HFF-Myc (cell line): ENCODE results near the gene EPHA8.

ENCODE experiments used
- DNase-seq: peaks from one replicate; pipeline ENCODE4 v3.0.0-alpha.2; 2011; ENCODE audit warnings: low read depth; ENCODE audit errors: extremely low read depth
- H3K4me3 ChIP-seq: replicated peaks from 2 replicates; pipeline ENCODE4 v1.5.1; 2011; ENCODE audit warnings: low read depth, mild to moderate bottlenecking, control low read depth, low read length
- CTCF ChIP-seq: IDR thresholded peaks from 2 replicates; pipeline ENCODE4 v1.5.1; 2012; ENCODE audit warnings: mild to moderate bottlenecking, low read depth, low read length, control low read depth; ENCODE audit errors: missing control alignments

EPHA8 gene

DNA sequence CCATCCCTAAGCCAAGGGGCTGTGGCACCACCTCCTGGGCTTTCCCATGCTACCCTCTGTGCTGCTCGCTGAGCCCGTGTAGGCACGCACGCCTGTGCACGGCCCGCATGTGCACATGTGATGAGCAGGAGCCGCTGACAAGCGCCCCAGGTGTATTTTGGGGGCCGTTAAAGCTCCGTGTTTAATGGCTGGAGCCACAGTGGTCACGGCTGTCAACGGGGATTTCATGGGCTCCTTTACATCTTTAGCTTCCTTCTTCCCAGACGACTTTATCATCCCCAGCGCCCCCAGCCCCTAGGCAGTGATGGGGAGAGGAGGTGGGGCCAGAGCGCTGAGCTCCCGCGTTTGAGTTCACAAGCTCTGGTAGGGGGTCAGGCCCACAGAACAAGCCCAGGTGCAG, 11.7 kb upstream of the EPHA8 start:
- DNase-seq, result no peak
- TF ChIP-seq CTCF, result no peak
- H3K4me3 ChIP-seq, result no peak overlapping the region

GRCh38 chr1:22552021-22552420, 11.3 kb upstream of the EPHA8 start:
- no peak for TF ChIP-seq CTCF
- no peak overlapping the region for H3K4me3 ChIP-seq
- DNase-seq, result no peak

DNA sequence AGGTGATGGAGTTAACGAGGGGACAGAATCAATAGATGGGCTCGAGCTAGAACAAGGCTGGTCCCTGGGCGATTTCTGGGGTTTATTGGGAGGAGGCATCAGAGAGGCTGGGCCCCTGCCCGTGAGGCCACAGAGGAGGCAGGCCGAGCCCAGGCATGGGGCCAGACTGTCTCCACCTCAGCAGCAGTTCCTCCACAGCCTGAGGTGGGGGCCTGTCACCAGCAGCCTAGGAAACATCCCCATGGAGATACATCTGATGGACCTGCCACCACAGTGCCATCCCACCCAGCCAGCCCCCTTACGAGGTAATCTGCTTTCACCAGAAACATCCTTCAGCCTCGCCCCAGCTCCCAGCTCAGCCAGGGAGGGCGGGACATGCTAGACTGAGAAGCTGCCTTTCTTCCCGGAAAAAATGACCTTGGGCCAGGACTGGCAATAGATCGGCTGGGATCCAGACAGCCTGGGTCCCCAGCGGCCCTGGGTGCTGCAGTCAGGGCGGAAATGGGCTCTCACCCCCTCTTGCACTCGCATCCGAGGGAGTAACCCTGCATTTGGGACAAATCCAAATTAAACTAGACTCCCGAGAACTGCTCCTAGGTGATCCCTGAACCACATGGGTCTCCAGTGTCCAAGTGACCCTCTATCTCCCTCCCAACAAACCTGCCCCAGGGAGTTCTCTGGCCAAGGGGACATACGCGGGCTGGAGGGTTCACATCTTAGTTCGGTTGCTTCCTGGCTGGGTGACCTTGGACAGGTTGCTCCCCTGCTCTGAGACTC, 10.0 kb upstream of the EPHA8 start:
- no peak for TF ChIP-seq CTCF
- no peak for DNase-seq
- H3K4me3 ChIP-seq, result no peak overlapping the region

GRCh38 chr1:22553991-22554522, 9.2 kb upstream of the EPHA8 start:
- H3K4me3 ChIP-seq, result no peak overlapping the region
- no peak for TF ChIP-seq CTCF
- DNase-seq, result no peak

GRCh38 chr1:22555371-22555656, 8.0 kb upstream of the EPHA8 start:
- H3K4me3 ChIP-seq, result no peak overlapping the region
- DNase-seq, result no peak
- no peak for TF ChIP-seq CTCF

GRCh38 chr1:22556391-22557104, 6.7 kb upstream of the EPHA8 start:
- DNase-seq, result no peak
- H3K4me3 ChIP-seq, result no peak overlapping the region
- no peak for TF ChIP-seq CTCF
